HAP-1 (cell line): ENCODE data around the gene ASTN2.

Experiments
- DNase-seq, 2 experiments: peaks; one replicate each; pipeline ENCODE4 v3.0.0-alpha.2; 2016 to 2020; ENCODE audit warnings: low spot score in 2 of 2
- H3K27me3 ChIP-seq: fragments of 250-450 bp; sonication (Bioruptor Pico); 2 replicates; pipeline ENCODE4 v1.5.1; 2020; ENCODE audit warnings: low read depth, mild to moderate bottlenecking, moderate library complexity
- H3K36me3 ChIP-seq: fragments of 250-450 bp; sonication (Bioruptor Pico); replicated peaks from 2 replicates; pipeline ENCODE4 v1.5.1; 2020; ENCODE audit warnings: mild to moderate bottlenecking
- H3K4me1 ChIP-seq: fragments of 250-450 bp; sonication (Bioruptor Pico); 2 replicates; pipeline ENCODE4 v1.5.1; 2020; ENCODE audit warnings: mild to moderate bottlenecking
- H3K4me3 ChIP-seq: fragments of 250-450 bp; sonication (Bioruptor Pico); 2 replicates; pipeline ENCODE4 v1.5.1; 2020; ENCODE audit warnings: mild to moderate bottlenecking, moderate library complexity
- H3K9me3 ChIP-seq: fragments of 250-450 bp; sonication (Bioruptor Pico); 2 replicates; pipeline ENCODE4 v1.5.1; 2020; ENCODE audit warnings: mild to moderate bottlenecking, moderate library complexity
- in situ Hi-C: fragments of 300-500 bp; cut with MboI; formaldehyde crosslinking; loops from 3 replicates; pipeline ENCODE4 v1.14.3; 2020; ENCODE audit warnings: low sequenced_read_pairs, inconsistent platforms, mixed read lengths

Gene ASTN2

GRCh38 chr9:117097761-117098160 is 317.1 kb downstream of the ASTN2 start:
- Histone ChIP-seq H3K36me3 (no peaks in the 10 kb centered on the region), H3K4me3 (no peak overlapping the region), H3K27me3 (no peaks in the 10 kb centered on the region), H3K4me1 (no peaks in the 10 kb centered on the region), H3K9me3 (no peaks in the 10 kb centered on the region)
- in situ Hi-C loops, result no loop called here
- DNase-seq, result no peak

DNA sequence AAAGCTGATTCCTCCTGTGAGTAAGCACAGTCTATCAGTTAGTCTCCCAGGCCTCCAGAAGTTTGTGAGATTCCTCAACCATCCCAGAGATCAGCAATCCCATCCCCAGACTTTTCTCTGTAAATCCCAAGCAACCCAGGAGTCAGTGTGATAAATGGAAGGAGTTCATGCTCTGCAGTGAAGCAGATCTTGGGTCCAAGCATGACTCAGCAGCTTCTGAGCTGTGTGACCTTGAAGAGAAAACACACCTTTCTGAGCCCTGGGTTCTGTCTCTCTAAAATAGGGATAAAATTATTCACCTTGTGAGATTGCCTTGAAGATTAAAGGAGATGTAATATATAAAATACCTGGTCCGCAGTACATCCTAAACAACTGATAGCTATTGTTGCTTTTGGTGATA is 318.7 kb downstream of the ASTN2 start:
- in situ Hi-C loops, result no loop called here
- H3K27me3 ChIP-seq, result no peaks in the 10 kb centered on the region

DNA sequence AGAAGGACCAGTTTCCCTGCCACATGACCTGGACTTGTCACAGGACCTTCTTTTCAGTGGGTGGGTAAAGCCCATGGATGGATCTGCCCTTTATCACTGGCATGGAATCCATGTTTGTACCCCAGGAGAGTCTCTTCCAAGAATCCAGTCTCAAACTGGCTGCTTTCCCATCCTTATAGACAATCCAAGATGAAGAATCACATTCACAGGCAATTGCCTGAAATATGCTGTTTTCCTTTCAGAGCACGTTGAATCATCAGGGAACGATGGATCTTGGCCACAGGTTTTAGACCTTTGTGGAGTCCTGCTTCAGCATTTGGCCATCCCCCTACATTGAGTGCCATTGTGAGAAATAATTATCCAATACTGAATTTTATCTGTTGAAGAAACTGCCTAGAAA is 319.8 kb downstream of the ASTN2 start:
- no peak for DNase-seq
- Histone ChIP-seq H3K36me3 (no peaks in the 10 kb centered on the region), H3K4me3 (no peak overlapping the region), H3K27me3 (no peaks in the 10 kb centered on the region), H3K9me3 (no peaks in the 10 kb centered on the region), H3K4me1 (no peaks in the 10 kb centered on the region)
- in situ Hi-C loops, result no loop called here

More for the DNA sequence above, 318.7 kb downstream of the ASTN2 start:
- Histone ChIP-seq H3K4me3 (no peak overlapping the region), H3K9me3 (no peaks in the 10 kb centered on the region), H3K36me3 (no peaks in the 10 kb centered on the region), H3K4me1 (no peaks in the 10 kb centered on the region)
- DNase-seq, result no peak

- no peaks in the 10 kb centered on the region for H3K36me3 ChIP-seq
- DNase-seq, result no peak
Measured at GRCh38 chr9:117093891-117094844, 320.7 kb downstream of the ASTN2 start.

DNA sequence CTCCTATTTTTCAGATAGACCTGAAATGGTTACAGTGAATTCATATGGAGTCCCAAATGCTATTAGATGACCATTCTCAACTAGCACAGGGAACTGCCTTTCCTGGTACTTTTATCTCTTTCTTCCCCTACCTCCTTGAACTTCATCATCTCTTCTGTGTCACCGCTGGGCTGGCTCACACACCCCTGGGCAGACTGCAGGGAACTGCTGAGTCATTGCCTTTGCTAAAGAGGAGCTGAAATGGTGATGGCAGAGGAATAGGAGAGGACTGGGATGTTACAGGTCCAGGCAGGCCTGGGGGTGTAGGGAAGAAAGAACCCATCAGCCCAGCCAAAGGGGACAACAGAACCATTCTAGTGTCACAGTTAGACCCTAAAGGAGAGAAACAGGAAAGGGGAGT is 322.3 kb downstream of the ASTN2 start:
- no peak overlapping the region for H3K4me3 ChIP-seq
- H3K4me1 ChIP-seq, result no peaks in the 10 kb centered on the region
- H3K27me3 ChIP-seq, result no peaks in the 10 kb centered on the region
- H3K36me3 ChIP-seq, result no peaks in the 10 kb centered on the region
- no peak for DNase-seq
- no peaks in the 10 kb centered on the region for H3K9me3 ChIP-seq
- in situ Hi-C loops, result no loop called here

More at GRCh38 chr9:117093891-117094844, 320.7 kb downstream of the ASTN2 start:
- no peaks in the 10 kb centered on the region for H3K9me3 ChIP-seq
- in situ Hi-C loops, result no loop called here
- H3K27me3 ChIP-seq, result no peaks in the 10 kb centered on the region
- H3K4me1 ChIP-seq, result no peaks in the 10 kb centered on the region
- no peak overlapping the region for H3K4me3 ChIP-seq

DNA sequence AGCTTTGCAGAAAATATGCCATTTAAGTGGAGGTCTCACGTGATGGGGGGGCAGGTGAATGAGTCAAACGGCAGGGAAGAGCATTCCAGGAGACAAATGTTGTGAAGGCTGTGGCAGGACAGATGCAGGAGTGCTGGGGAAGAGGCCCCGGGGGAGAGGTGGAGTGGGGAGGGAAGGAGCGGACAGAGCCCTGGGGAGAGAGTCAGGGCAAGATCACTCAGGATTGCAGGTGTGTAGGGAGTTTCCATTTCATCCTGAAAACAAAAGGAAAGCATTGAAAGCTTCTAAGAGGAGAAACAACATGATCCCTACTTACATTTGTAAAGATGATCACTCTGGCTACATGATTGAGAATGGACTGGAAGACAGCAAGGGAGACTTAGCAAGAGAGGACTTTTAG is 323.3 kb downstream of the ASTN2 start:
- DNase-seq, result no peak
- in situ Hi-C loops, result no loop called here
- H3K4me1 ChIP-seq, result no peaks in the 10 kb centered on the region

GRCh38 chr9:117088786-117089185 is 326.1 kb downstream of the ASTN2 start:
- Histone ChIP-seq H3K4me3 (no peak overlapping the region), H3K27me3 (no peaks in the 10 kb centered on the region), H3K9me3 (no peaks in the 10 kb centered on the region), H3K4me1 (no peaks in the 10 kb centered on the region), H3K36me3 (no peaks in the 10 kb centered on the region)
- in situ Hi-C loops, result no loop called here
- DNase-seq, result no peak

More for the DNA sequence above, 323.3 kb downstream of the ASTN2 start:
- Histone ChIP-seq H3K36me3 (no peaks in the 10 kb centered on the region), H3K9me3 (no peaks in the 10 kb centered on the region), H3K27me3 (no peaks in the 10 kb centered on the region), H3K4me3 (no peak overlapping the region)

- Histone ChIP-seq H3K4me3 (no peak overlapping the region), H3K27me3 (no peaks in the 10 kb centered on the region), H3K36me3 (no peaks in the 10 kb centered on the region), H3K4me1 (no peaks in the 10 kb centered on the region), H3K9me3 (no peaks in the 10 kb centered on the region)
- DNase-seq, result no peak
- in situ Hi-C loops, result no loop called here
Measured at GRCh38 chr9:117088140-117088539, 326.7 kb downstream of the ASTN2 start.

- Histone ChIP-seq H3K36me3 (no peaks in the 10 kb centered on the region), H3K4me1 (no peaks in the 10 kb centered on the region), H3K27me3 (no peaks in the 10 kb centered on the region), H3K9me3 (no peaks in the 10 kb centered on the region), H3K4me3 (no peak overlapping the region)
- DNase-seq, result no peak
- in situ Hi-C loops, result no loop called here
Measured at GRCh38 chr9:117084221-117084620, 330.6 kb downstream of the ASTN2 start.

DNA sequence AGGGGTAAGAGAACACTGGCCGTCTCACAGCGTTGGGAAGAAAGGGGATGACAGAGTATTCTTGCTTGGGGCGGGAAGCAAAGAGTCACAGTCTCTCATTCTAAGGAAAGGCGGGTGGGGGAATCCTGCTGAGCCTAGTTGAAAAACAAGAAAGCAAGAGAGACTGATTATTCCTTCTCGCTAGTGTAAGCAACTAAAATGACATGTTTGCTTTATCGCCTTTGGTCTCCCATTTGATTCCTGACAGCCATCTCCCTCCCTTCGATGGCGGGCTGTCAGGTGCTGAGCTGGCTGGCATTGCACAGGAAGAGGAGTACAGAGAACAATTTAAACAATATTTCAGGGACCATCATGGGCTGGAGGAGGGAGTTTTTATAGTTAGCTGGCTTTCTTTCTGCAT is 331.3 kb downstream of the ASTN2 start:
- H3K36me3 ChIP-seq, result no peaks in the 10 kb centered on the region
- no peak overlapping the region for H3K4me3 ChIP-seq
- in situ Hi-C loops, result no loop called here
- no peaks in the 10 kb centered on the region for H3K4me1 ChIP-seq
- H3K9me3 ChIP-seq, result no peaks in the 10 kb centered on the region
- no peak for DNase-seq
- no peaks in the 10 kb centered on the region for H3K27me3 ChIP-seq

DNA sequence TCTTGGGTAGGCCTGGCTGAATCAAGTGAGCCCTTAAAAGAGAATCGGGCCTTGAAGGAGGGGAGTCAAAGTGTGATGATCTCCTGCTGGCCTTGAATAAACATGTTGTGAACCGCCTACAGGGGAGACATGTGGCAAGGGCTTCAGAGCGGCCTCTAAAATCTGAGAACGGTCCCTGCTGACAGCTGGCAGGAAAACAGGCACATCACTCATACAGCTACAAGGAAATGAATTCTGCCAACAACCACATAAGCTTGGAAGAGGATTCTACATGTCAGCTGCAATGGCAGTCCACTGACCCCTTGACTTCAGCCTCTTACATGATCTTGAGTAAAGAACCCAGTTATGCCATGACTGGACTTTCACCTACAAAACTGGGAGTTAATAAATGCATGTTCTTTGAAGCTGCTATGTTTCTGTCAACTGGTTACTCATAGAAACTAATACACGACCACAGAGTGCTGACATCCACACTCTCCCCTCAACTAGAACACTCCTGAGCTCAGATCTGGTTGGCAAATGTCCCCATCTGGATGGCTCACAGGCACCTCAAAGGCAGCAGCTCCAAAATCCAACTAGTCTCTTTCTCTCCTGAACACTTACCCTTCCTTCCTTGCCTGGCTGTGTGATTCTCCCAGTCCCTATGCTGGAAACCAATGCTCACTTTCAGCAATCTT is 333.1 kb downstream of the ASTN2 start:
- H3K27me3 ChIP-seq, result no peaks in the 10 kb centered on the region
- DNase-seq, result no peak
- in situ Hi-C loops, result no loop called here
- no peaks in the 10 kb centered on the region for H3K9me3 ChIP-seq
- no peaks in the 10 kb centered on the region for H3K36me3 ChIP-seq
- H3K4me3 ChIP-seq, result no peak overlapping the region
- no peaks in the 10 kb centered on the region for H3K4me1 ChIP-seq

- Histone ChIP-seq H3K9me3 (no peaks in the 10 kb centered on the region), H3K36me3 (no peaks in the 10 kb centered on the region), H3K27me3 (no peaks in the 10 kb centered on the region), H3K4me1 (no peaks in the 10 kb centered on the region), H3K4me3 (no peak overlapping the region)
- no peak for DNase-seq
- in situ Hi-C loops, result no loop called here
Measured at GRCh38 chr9:117080765-117081390, 334.0 kb downstream of the ASTN2 start.

DNA sequence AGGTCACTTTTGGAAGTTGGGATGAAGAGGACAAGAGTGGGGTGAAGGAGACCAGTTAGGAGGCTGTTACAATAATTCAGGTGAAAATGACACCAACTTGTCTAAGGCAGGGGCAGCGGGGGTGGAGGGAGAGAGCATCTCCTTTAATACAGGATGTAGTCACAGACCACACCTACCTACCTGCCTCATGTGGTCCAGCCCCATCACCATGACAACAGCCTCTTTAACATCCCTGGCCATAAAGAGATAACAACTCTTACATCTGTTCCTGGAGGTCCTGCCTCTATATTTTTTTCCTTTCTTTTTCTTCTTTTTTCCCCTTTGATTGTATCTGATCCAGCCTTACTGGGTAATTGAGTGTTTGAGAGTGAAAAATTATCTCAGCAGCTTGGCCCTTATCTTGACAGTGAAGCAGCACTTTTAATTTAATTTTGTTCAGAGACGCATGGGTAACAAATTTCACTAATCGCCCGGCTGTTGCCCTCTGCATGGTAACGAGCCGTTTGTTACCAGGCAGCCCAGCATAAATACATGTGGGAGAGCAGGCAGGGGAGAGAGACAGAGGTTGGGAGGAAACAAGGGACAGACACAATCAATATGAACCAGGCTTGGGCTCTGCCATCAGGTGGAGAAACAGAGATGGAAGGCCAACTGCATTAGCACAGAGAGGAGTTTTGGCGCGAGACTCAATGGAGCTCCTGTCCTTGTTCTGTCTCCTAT is 338.1 kb downstream of the ASTN2 start:
- in situ Hi-C loops, result loop anchor here (10.0 kb wide), 1 partner anchor 338 kb away; the partner anchor contains the start of gene ASTN2
- Histone ChIP-seq H3K4me1 (no peaks in the 10 kb centered on the region), H3K4me3 (no peak overlapping the region), H3K27me3 (no peaks in the 10 kb centered on the region), H3K9me3 (no peaks in the 10 kb centered on the region), H3K36me3 (no peaks in the 10 kb centered on the region)
- DNase-seq, result no peak
